ENCODE data around the gene DHTKD1. TPM values are rescaled to one million over a fixed set of nuclear protein-coding genes. Genes with fewer than 3 reads are reported as not detected.

Gene DHTKD1
- total and polyA plus RNA-seq, 10 of the 15 experiments (the other 5 are each of a cell fraction or from before 2014, with no cell fraction given): 11.3 to 35.0 (median 26.9) TPM

DNA sequence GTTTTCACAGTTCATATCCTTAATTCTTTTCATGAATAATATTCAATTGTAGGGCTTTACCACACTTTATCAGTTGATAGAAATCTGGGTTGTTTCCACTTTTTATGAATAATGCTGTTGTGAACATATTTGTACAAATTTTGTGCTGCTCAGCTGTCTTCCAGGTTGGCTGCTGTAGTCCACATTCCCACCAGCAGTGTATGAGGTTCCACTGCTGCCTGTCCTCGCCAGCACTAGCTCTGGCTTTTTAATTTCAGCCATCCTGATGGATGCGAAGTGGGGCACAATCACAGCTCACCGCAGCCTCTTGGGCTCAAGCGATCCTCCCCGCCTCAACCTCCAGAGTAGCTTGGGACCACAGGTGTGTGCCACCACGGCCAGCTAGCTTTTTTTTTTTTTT lies 94.2 kb downstream of the DHTKD1 start:
- CTCF ChIA-PET: interaction anchor here (0.5 to 0.6 kb wide), 2 partner anchors 109 to 1358 kb away, joined by 3 to 4 read pairs; no protein-coding TSS in a partner anchor
- TF ChIP-seq IRF4 (IDR thresholded peaks at IDR 0.05; ENCODE audit: low read depth, low read length): no peak
- no peak for TF ChIP-seq STAT3 (IDR thresholded peaks at IDR 0.05; ENCODE audit: low read depth, low read length)
- no peak for TF ChIP-seq GATAD2B (conservative IDR thresholded peaks at IDR 0.05; ENCODE audit: low read depth)
- TF ChIP-seq POLR2AphosphoS5 (IDR thresholded peaks at IDR 0.05; ENCODE audit: low read length): no peak
- TF ChIP-seq PML (IDR thresholded peaks at IDR 0.05; ENCODE audit: low read length): no peak
- TF ChIP-seq, protein P1, sequence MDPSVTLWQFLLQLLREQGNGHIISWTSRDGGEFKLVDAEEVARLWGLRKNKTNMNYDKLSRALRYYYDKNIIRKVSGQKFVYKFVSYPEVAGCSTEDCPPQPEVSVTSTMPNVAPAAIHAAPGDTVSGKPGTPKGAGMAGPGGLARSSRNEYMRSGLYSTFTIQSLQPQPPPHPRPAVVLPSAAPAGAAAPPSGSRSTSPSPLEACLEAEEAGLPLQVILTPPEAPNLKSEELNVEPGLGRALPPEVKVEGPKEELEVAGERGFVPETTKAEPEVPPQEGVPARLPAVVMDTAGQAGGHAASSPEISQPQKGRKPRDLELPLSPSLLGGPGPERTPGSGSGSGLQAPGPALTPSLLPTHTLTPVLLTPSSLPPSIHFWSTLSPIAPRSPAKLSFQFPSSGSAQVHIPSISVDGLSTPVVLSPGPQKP (IDR thresholded peaks at IDR 0.05; ENCODE audit: low read depth, low read length): no peak
- TF ChIP-seq CREB1 (IDR thresholded peaks at IDR 0.05; ENCODE audit: low read depth): no peak
- no peak for TF ChIP-seq ZZZ3 (IDR thresholded peaks at IDR 0.05; ENCODE audit: control insufficient read depth, insufficient read length, low read depth)
- no peak for TF ChIP-seq YY1 (IDR thresholded peaks at IDR 0.05; ENCODE audit: low read depth, low read length)
- no peak for TF ChIP-seq TAF1 (IDR thresholded peaks at IDR 0.05; ENCODE audit: borderline replicate concordance, low read depth, low read length)
- TF ChIP-seq, protein P2, sequence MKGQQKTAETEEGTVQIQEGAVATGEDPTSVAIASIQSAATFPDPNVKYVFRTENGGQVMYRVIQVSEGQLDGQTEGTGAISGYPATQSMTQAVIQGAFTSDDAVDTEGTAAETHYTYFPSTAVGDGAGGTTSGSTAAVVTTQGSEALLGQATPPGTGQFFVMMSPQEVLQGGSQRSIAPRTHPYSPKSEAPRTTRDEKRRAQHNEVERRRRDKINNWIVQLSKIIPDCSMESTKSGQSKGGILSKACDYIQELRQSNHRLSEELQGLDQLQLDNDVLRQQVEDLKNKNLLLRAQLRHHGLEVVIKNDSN (IDR thresholded peaks at IDR 0.05; ENCODE audit: borderline replicate concordance, extremely low read length, insufficient read depth, low read depth, low read length): no peak
- TF ChIP-seq KDM1A (IDR thresholded peaks at IDR 0.05; ENCODE audit: borderline replicate concordance): no peak
- TF ChIP-seq PAX5 (IDR thresholded peaks at IDR 0.05; ENCODE audit: borderline replicate concordance, low read depth, low read length): no peak
- TF ChIP-seq IKZF1 (conservative IDR thresholded peaks at IDR 0.05): no peak
- no peak for TF ChIP-seq SPI1 (IDR thresholded peaks at IDR 0.05; ENCODE audit: borderline replicate concordance, insufficient read depth, low read depth, low read length)
- TF ChIP-seq, protein P3, sequence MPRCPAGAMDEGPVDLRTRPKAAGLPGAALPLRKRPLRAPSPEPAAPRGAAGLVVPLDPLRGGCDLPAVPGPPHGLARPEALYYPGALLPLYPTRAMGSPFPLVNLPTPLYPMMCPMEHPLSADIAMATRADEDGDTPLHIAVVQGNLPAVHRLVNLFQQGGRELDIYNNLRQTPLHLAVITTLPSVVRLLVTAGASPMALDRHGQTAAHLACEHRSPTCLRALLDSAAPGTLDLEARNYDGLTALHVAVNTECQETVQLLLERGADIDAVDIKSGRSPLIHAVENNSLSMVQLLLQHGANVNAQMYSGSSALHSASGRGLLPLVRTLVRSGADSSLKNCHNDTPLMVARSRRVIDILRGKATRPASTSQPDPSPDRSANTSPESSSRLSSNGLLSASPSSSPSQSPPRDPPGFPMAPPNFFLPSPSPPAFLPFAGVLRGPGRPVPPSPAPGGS (IDR thresholded peaks at IDR 0.05; ENCODE audit: borderline replicate concordance, insufficient read depth, low read depth, low read length, poor library complexity, severe bottlenecking): no peak
- no peak for TF ChIP-seq CHD1 (IDR thresholded peaks at IDR 0.05; ENCODE audit: low read depth, low read length)
- no peak for TF ChIP-seq TCF7 (IDR thresholded peaks at IDR 0.05; ENCODE audit: borderline replicate concordance)
- TF ChIP-seq, protein P4, sequence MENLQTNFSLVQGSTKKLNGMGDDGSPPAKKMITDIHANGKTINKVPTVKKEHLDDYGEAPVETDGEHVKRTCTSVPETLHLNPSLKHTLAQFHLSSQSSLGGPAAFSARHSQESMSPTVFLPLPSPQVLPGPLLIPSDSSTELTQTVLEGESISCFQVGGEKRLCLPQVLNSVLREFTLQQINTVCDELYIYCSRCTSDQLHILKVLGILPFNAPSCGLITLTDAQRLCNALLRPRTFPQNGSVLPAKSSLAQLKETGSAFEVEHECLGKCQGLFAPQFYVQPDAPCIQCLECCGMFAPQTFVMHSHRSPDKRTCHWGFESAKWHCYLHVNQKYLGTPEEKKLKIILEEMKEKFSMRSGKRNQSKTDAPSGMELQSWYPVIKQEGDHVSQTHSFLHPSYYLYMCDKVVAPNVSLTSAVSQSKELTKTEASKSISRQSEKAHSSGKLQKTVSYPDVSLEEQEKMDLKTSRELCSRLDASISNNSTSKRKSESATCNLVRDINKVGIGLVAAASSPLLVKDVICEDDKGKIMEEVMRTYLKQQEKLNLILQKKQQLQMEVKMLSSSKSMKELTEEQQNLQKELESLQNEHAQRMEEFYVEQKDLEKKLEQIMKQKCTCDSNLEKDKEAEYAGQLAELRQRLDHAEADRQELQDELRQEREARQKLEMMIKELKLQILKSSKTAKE (IDR thresholded peaks at IDR 0.05; ENCODE audit: low read depth, poor library complexity, severe bottlenecking): no peak
- TF ChIP-seq, protein P5, sequence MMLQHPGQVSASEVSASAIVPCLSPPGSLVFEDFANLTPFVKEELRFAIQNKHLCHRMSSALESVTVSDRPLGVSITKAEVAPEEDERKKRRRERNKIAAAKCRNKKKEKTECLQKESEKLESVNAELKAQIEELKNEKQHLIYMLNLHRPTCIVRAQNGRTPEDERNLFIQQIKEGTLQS (IDR thresholded peaks at IDR 0.05; ENCODE audit: borderline replicate concordance, extremely low read depth, low read depth, low read length): no peak
- H3K27ac ChIP-seq (ENCODE audit: control insufficient read depth, insufficient read depth): no peak overlapping the region
- no peaks in the 10 kb centered on the region for H3K27me3 ChIP-seq (replicated peaks in 1 of 2; ENCODE audit: control insufficient read depth in 2 of 2, insufficient read depth in 2 of 2, low read length in 1 of 2)
- no peak overlapping the region for H3K4me3 ChIP-seq
- FAIRE-seq: no peak
- H3K4me1 ChIP-seq (ENCODE audit: control insufficient read depth, insufficient read depth, low read length): no peaks in the 10 kb centered on the region
- H2AFZ ChIP-seq (ENCODE audit: control insufficient read depth, low read depth, low read length): no peak overlapping the region
- intact Hi-C loops (cut with micrococcal nuclease; ENCODE audit: unreplicated experiment) (no loop called here), in situ Hi-C loops (cut with MboI) (no loop called here)
- WGBS (ENCODE audit: insufficient coverage, insufficient replicate concordance, low lambda C conversion rate, missing lambda C conversion rate): 97% methylated on average over 6 of the region's 6 CpGs
- H4K20me1 ChIP-seq (ENCODE audit: control insufficient read depth, insufficient read depth): no peaks in the 10 kb centered on the region
- ATAC-seq: no peak
- no peak overlapping the region for H3K9ac ChIP-seq (ENCODE audit: control insufficient read depth, insufficient read depth, low read length)
- SMC1A ChIA-PET (ENCODE audit: uncharacterized antibody, unreplicated experiment): interaction anchor here (1.2 kb wide), 1 partner anchor 10 kb away, joined by 3 read pairs; no protein-coding TSS in a partner anchor
- no peak for DNase-seq (ENCODE audit: low read depth, low spot score)
- H3K79me2 ChIP-seq (ENCODE audit: control insufficient read depth, insufficient read depth, low read length): no peaks in the 10 kb centered on the region
- H3K9me3 ChIP-seq (replicated peaks; ENCODE audit: control insufficient read depth, insufficient read depth, low read length): no peaks in the 10 kb centered on the region
- peaks cover 17 to 20% of the 10 kb centered on the region in 2 experiments; a peak in 3 of 4 replicates for H3K36me3 ChIP-seq (ENCODE audit: control insufficient read depth in 2 of 2, insufficient read depth in 2 of 2, low read length in 1 of 2)
- RAD21 ChIA-PET (ENCODE audit: unreplicated experiment): interaction anchor here (0.9 kb wide), 1 partner anchor 33 kb away, joined by 3 read pairs; the partner anchor contains the start of genes CDC123 and NUDT5
- POLR2A ChIA-PET: interaction anchor here (0.5 to 0.7 kb wide), 3 partner anchors 41 to 57 kb away, joined by 3 to 6 read pairs (median 4); no protein-coding TSS in a partner anchor
- no peak overlapping the region for H3K4me2 ChIP-seq (ENCODE audit: control insufficient read depth, insufficient read depth)
- BruUV-seq (replicated peaks): no TSS peak
